ENCODE measurements around the gene SLC25A41. TPM values are rescaled to one million over a fixed set of nuclear protein-coding genes. Genes with fewer than 3 reads are reported as not detected.

The SLC25A41 gene
- total and polyA plus RNA-seq, 9 of the 15 experiments (the other 6 are each of a cell fraction or from before 2014, with no cell fraction given): 0.08 to 4.2 (median 1.6) TPM

DNA sequence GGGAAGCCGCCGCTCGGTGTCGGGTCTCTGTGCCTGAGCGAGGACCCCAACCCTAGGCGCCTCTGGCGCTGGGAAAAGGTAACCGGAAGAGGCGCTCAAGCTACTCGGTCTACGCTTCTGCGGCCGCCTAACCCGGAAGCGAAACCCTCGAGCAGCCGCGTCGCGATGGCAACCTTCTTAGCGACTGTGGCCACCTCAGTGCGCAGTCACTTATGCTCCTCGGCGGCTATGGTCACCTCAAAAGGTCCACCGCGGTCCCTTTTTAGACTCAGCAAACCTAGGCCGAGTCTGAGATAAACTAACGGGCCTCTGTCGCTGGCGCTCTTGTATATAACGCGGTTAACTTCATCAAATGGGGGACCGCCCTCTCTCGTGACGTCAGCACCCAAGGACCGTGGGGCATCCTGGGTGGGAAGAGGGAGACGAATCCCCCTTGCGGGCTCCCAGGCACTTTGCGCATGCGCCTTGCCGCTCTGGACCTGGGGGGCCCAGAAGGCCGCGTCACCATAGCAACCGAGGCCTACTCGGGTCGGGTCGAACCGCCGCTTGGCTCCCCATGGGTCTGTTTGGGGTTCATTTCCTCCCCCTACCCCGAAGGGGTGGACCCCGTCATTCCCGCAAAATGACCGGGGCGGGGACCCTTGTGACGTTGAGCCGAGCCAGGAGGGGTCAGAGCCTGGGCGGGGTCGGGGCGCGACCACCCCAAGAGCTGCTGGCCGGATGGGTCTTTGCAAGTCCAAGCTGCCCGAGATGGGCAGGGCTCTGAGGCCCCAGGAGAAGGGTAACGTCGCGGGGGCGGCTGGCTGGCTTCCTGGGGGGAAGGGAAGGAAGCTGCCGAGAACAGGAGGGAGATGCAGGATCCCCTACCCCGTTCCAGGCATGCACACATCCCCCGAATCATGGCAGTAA is 40.2 kb downstream of the SLC25A41 start, which contains the start of gene GTF2F1 (continued):
- TF ChIP-seq, protein P1, sequence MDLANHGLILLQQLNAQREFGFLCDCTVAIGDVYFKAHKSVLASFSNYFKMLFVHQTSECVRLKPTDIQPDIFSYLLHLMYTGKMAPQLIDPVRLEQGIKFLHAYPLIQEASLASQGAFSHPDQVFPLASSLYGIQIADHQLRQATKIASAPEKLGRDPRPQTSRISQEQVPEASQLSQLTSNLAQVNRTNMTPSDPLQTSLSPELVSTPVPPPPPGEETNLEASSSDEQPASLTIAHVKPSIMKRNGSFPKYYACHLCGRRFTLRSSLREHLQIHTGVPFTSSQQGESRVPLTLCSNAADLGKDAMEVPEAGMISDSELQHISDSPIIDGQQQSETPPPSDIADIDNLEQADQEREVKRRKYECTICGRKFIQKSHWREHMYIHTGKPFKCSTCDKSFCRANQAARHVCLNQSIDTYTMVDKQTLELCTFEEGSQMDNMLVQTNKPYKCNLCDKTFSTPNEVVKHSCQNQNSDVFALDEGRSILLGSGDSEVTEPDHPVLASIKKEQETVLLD (IDR thresholded peaks at IDR 0.05): peak; percentile 78
- TF ChIP-seq YY1 (IDR thresholded peaks at IDR 0.05; ENCODE audit: borderline replicate concordance in 1 of 3, control insufficient read depth in 1 of 3, extremely low read depth in 1 of 3, insufficient read depth in 3 of 3, insufficient read length in 1 of 3, insufficient replicate concordance in 2 of 3, low read depth in 1 of 3, low read length in 2 of 3): peak in 2 of 3 experiments; percentile 33 to 35
- 0 out of 4 replicates have a peak, but pooled peaks of 1 of the 2 experiments have one; percentile 42 for TF ChIP-seq TEAD1 (CRISPR knock-in tag; IDR thresholded peaks at IDR 0.05)
- no peak for TF ChIP-seq TCFL5 (CRISPR knock-in tag; conservative IDR thresholded peaks at IDR 0.05)
- TF ChIP-seq, protein P2, sequence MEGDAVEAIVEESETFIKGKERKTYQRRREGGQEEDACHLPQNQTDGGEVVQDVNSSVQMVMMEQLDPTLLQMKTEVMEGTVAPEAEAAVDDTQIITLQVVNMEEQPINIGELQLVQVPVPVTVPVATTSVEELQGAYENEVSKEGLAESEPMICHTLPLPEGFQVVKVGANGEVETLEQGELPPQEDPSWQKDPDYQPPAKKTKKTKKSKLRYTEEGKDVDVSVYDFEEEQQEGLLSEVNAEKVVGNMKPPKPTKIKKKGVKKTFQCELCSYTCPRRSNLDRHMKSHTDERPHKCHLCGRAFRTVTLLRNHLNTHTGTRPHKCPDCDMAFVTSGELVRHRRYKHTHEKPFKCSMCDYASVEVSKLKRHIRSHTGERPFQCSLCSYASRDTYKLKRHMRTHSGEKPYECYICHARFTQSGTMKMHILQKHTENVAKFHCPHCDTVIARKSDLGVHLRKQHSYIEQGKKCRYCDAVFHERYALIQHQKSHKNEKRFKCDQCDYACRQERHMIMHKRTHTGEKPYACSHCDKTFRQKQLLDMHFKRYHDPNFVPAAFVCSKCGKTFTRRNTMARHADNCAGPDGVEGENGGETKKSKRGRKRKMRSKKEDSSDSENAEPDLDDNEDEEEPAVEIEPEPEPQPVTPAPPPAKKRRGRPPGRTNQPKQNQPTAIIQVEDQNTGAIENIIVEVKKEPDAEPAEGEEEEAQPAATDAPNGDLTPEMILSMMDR (IDR thresholded peaks at IDR 0.05 in 2 of 3, conservative IDR thresholded peaks at IDR 0.05 in 1 of 3; ENCODE audit: insufficient read depth in 2 of 3, low read depth in 1 of 3, low read length in 3 of 3): peak; percentile 20 to 40 (median 39); a peak in 4 of 6 replicates
- TF ChIP-seq, protein P3, sequence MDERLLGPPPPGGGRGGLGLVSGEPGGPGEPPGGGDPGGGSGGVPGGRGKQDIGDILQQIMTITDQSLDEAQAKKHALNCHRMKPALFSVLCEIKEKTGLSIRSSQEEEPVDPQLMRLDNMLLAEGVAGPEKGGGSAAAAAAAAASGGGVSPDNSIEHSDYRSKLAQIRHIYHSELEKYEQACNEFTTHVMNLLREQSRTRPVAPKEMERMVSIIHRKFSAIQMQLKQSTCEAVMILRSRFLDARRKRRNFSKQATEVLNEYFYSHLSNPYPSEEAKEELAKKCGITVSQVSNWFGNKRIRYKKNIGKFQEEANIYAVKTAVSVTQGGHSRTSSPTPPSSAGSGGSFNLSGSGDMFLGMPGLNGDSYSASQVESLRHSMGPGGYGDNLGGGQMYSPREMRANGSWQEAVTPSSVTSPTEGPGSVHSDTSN (CRISPR knock-in tag; IDR thresholded peaks at IDR 0.05; ENCODE audit: low read depth): no peak
- TF ChIP-seq, protein P3 (tag; conservative IDR thresholded peaks at IDR 0.05; ENCODE audit: low read depth): no peak
- TF ChIP-seq MAZ (CRISPR knock-in tag; conservative IDR thresholded peaks at IDR 0.05 in 1 of 2, IDR thresholded peaks at IDR 0.05 in 1 of 2): 0 out of 4 replicates have a peak, but pooled peaks have one; percentile 40 to 41
- peak; percentile 87 for TF ChIP-seq ZFX (CRISPR knock-in tag; IDR thresholded peaks at IDR 0.05)
- TF ChIP-seq NONO (IDR thresholded peaks at IDR 0.05; ENCODE audit: low read depth in 2 of 2, low read length in 1 of 2): 0 out of 4 replicates have a peak, but pooled peaks of 1 of the 2 experiments have one; percentile 31
- TF ChIP-seq CBFB (CRISPR knock-in tag; IDR thresholded peaks at IDR 0.05): 0 out of 2 replicates have a peak, but pooled peaks have one; percentile 37
- TF ChIP-seq, protein P4, sequence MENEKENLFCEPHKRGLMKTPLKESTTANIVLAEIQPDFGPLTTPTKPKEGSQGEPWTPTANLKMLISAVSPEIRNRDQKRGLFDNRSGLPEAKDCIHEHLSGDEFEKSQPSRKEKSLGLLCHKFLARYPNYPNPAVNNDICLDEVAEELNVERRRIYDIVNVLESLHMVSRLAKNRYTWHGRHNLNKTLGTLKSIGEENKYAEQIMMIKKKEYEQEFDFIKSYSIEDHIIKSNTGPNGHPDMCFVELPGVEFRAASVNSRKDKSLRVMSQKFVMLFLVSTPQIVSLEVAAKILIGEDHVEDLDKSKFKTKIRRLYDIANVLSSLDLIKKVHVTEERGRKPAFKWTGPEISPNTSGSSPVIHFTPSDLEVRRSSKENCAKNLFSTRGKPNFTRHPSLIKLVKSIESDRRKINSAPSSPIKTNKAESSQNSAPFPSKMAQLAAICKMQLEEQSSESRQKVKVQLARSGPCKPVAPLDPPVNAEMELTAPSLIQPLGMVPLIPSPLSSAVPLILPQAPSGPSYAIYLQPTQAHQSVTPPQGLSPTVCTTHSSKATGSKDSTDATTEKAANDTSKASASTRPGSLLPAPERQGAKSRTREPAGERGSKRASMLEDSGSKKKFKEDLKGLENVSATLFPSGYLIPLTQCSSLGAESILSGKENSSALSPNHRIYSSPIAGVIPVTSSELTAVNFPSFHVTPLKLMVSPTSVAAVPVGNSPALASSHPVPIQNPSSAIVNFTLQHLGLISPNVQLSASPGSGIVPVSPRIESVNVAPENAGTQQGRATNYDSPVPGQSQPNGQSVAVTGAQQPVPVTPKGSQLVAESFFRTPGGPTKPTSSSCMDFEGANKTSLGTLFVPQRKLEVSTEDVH (IDR thresholded peaks at IDR 0.05; ENCODE audit: low read depth, partially characterized antibody): peak; percentile 54
- TF ChIP-seq, protein P5, sequence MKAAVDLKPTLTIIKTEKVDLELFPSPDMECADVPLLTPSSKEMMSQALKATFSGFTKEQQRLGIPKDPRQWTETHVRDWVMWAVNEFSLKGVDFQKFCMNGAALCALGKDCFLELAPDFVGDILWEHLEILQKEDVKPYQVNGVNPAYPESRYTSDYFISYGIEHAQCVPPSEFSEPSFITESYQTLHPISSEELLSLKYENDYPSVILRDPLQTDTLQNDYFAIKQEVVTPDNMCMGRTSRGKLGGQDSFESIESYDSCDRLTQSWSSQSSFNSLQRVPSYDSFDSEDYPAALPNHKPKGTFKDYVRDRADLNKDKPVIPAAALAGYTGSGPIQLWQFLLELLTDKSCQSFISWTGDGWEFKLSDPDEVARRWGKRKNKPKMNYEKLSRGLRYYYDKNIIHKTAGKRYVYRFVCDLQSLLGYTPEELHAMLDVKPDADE (conservative IDR thresholded peaks at IDR 0.05; ENCODE audit: control insufficient read depth, low read depth, low read length): peak; percentile 84
